Thoracic aorta (tissue), 2 donors: ENCODE results near the gene STAMBPL1. TPM values are rescaled to one million over a fixed set of nuclear protein-coding genes. Genes with fewer than 3 reads are reported as not detected.
A peak's percentile ranks its signal among the peaks of the same experiment; 100 is the strongest.
"Not testable (repeated sequence)": the region's sequence is repeated elsewhere in the genome, so short reads cannot be mapped to it uniquely, and the experiment has no call there.

Experiments
- ATAC-seq: fragments of 150-250 bp; one replicate; pipeline ENCODE4 v1.8.0; 2017; ENCODE audit warnings: low read depth; ENCODE audit not compliant: insufficient number of reproducible peaks, low FRiP score
- DNase-seq: peaks from one replicate; pipeline ENCODE4 v3.0.0-alpha.2; 2020; ENCODE audit warnings: low spot score
- H3K27ac ChIP-seq, 2 donors: fragments of 200-600 bp; sonication (generic); 1 replicate in 1 of 2; 2 replicates in 1 of 2; pipeline ENCODE4 v1.5.1; 2016; ENCODE audit warnings: mild to moderate bottlenecking in 2 of 2, moderate library complexity in 2 of 2
- H3K27me3 ChIP-seq: fragments of 200-600 bp; sonication (generic); replicated peaks from 2 replicates; pipeline ENCODE4 v1.6.0; 2016; ENCODE audit warnings: mild to moderate bottlenecking; ENCODE audit not compliant: insufficient read depth
- H3K36me3 ChIP-seq: fragments of 200-600 bp; sonication (generic); one replicate; pipeline ENCODE4 v1.5.1; 2016
- H3K4me1 ChIP-seq, 2 donors: fragments of 200-600 bp; sonication (generic); 1 replicate in 1 of 2; 2 replicates in 1 of 2; pipeline versions ENCODE4 v1.5.1 to v1.6.0; 2016; ENCODE audit warnings: low read depth in 2 of 2, mild to moderate bottlenecking in 1 of 2; ENCODE audit not compliant: control insufficient read depth in 1 of 2
- H3K4me3 ChIP-seq: fragments of 200-600 bp; sonication (generic); 2 replicates; pipeline ENCODE4 v1.5.1; 2016; ENCODE audit warnings: mild to moderate bottlenecking
- H3K9me3 ChIP-seq: fragments of 200-600 bp; sonication (generic); 2 replicates; pipeline ENCODE4 v1.5.1; 2016
- CTCF ChIP-seq: fragments of 200-600 bp; sonication (generic); IDR thresholded peaks from one replicate; pipeline ENCODE4 v1.5.1; 2019; ENCODE audit warnings: antibody characterized with exemption
- total RNA-seq, 2 donors: library from RNA; depleted of rRNA; stranded (reverse); fragments of >200 nt; gene quantifications; one replicate each; pipeline versions ENCODE4 v1.1.0 to v1.2.3, GENCODE V29; 2016

STAMBPL1 gene
- total RNA-seq, 2 donors from 2014 or later: 2.2 to 10.0 TPM

GRCh38 chr10:88877298-88877697, 2.7 kb upstream of the STAMBPL1 start:
- no peak for ATAC-seq
- Histone ChIP-seq H3K4me3 (no peak overlapping the region), H3K36me3 (no peaks in the 10 kb centered on the region), H3K27me3 (no peaks in the 10 kb centered on the region), H3K4me1 (peaks cover 0 to 19% of the 10 kb centered on the region in 2 donors), H3K27ac (no peak overlapping the region), H3K9me3 (no peaks in the 10 kb centered on the region)
- DNase-seq: no peak
- no peak for TF ChIP-seq CTCF

GRCh38 chr10:88880282-88881076, 434 bp downstream of the STAMBPL1 start:
- Histone ChIP-seq H3K9me3 (no peaks in the 10 kb centered on the region), H3K4me3 (peak overlapping the region; percentile 87), H3K36me3 (no peaks in the 10 kb centered on the region), H3K27me3 (no peaks in the 10 kb centered on the region), H3K4me1 (peaks cover 0 to 23% of the 10 kb centered on the region in 2 donors), H3K27ac (peak overlapping the region; percentile 70 to 81)
- ATAC-seq (peak; percentile 37), DNase-seq (peak; percentile 6)
- no peak for TF ChIP-seq CTCF

GRCh38 chr10:88881320-88881719, 1.3 kb downstream of the STAMBPL1 start:
- H3K9me3 ChIP-seq: no peaks in the 10 kb centered on the region
- peak overlapping the region; percentile 70 to 81 for H3K27ac ChIP-seq
- H3K4me1 ChIP-seq: peaks cover 0 to 23% of the 10 kb centered on the region in 2 donors
- no peak for TF ChIP-seq CTCF
- DNase-seq: no peak
- peak overlapping the region; percentile 87 for H3K4me3 ChIP-seq
- ATAC-seq: no peak
- no peaks in the 10 kb centered on the region for H3K36me3 ChIP-seq
- no peaks in the 10 kb centered on the region for H3K27me3 ChIP-seq

- H3K27ac ChIP-seq: peak overlapping the region in 1 of 2 donors; percentile 29
- H3K4me3 ChIP-seq: no peak overlapping the region
- ATAC-seq: no peak
- H3K27me3 ChIP-seq: no peaks in the 10 kb centered on the region
- peaks cover 0 to 23% of the 10 kb centered on the region in 2 donors for H3K4me1 ChIP-seq
- H3K36me3 ChIP-seq: no peaks in the 10 kb centered on the region
- DNase-seq: no peak
- no peak for TF ChIP-seq CTCF
- H3K9me3 ChIP-seq: no peaks in the 10 kb centered on the region
Measured at GRCh38 chr10:88881922-88882645, 2.0 kb downstream of the STAMBPL1 start.

- Histone ChIP-seq H3K4me1 (peaks cover 0 to 23% of the 10 kb centered on the region in 2 donors), H3K27ac (peak overlapping the region in 1 of 2 donors; percentile 29)
- ATAC-seq, H3K4me3 ChIP-seq, H3K27me3 ChIP-seq, DNase-seq, H3K36me3 ChIP-seq, H3K9me3 ChIP-seq: not testable (repeated sequence)
Measured at GRCh38 chr10:88882646-88883447, 2.8 kb downstream of the STAMBPL1 start.
